Pancreas (tissue), 10 donors: ENCODE results near the gene MYEF2. TPM values are rescaled to one million over a fixed set of nuclear protein-coding genes. Genes with fewer than 3 reads are reported as not detected.
A peak's percentile ranks its signal among the peaks of the same experiment; 100 is the strongest.

Experiments used
- ATAC-seq, 4 donors: fragments of 200-7000 bp; cut with Tn5 transposase; one replicate each; pipeline versions ENCODE4 v1.8.0 to v1.9.1; 2020; ENCODE audit warnings: mild to moderate bottlenecking in 4 of 4, moderate library complexity in 4 of 4
- DNase-seq, 6 donors: peaks; one replicate each; pipeline ENCODE4 v3.0.0-alpha.2; 2020
- FAIRE-seq: peaks from 2 replicates; lab custom pipeline; 2012; peaks lifted over from hg19 to GRCh38; lab: Jason Lieb, UNC
- H3K27ac ChIP-seq, 4 donors: fragments of 200-600 bp; sonication (generic); 1 replicate in 3 of 4; 2 replicates in 1 of 4; pipeline versions ENCODE4 v1.5.0 to v1.8.0; 2020
- H3K27me3 ChIP-seq, 4 donors: fragments of 200-600 bp; one replicate each; pipeline ENCODE4 v1.8.0; 2021
- H3K36me3 ChIP-seq, 3 donors: fragments of 200-600 bp; sonication (generic) in 1 of 3; one replicate each; pipeline versions ENCODE4 v1.5.0 to v1.8.0; 2020 to 2021
- H3K4me1 ChIP-seq, 3 donors: fragments of 200-600 bp; one replicate each; pipeline ENCODE4 v1.8.0; 2021
- H3K4me3 ChIP-seq, 4 donors: fragments of 200-600 bp; sonication (generic) in 2 of 4; one replicate each; pipeline versions ENCODE4 v1.5.0 to v1.8.0; 2020 to 2021
- H3K9me3 ChIP-seq, 4 donors: fragments of 200-600 bp; one replicate each; pipeline ENCODE4 v1.8.0; 2021
- CTCF ChIP-seq, 4 donors: fragments of 200-600 bp; sonication (generic) in 3 of 4; IDR thresholded peaks; one replicate each; pipeline versions ENCODE4 v1.5.0 to v1.8.0; 2021; ENCODE audit warnings: antibody characterized with exemption in 4 of 4
- WGBS, 2 donors: extraction: QIAGEN DNeasy Blood & Tissue Kit; methylation state at CpG; one replicate each; pipeline ENCODE4 v1.1.7; 2013; 5-methylcytosine and 5-hydroxymethylcytosine counted together
- intact Hi-C, 3 donors: fragments of 100-400 bp; cut with DNase I; formaldehyde crosslinking; loops; one replicate each; pipeline versions ENCODE4 v1.11.1 to v1.14.2; 2022
- polyA plus RNA-seq, 2 donors: library from polyadenylated mRNA; stranded (reverse); fragments of 200-250 nt; gene quantifications; one replicate each; pipeline ENCODE4 v1.2.3, GENCODE V29; 2013
- total RNA-seq, 6 donors: library from RNA; stranded (reverse); fragmentation: NEBNext Ultra II Directional in 4 of 6; extraction: Animal tissue kit (Norgen Biotek cat#: 25700) in 4 of 6; gene quantifications; one replicate each; pipeline versions ENCODE4 v1.2.1 to v1.2.4, GENCODE V29; 2021 to 2023
- donor health status: healthy with polysubstance abuse.
- donor health status: DM: no; HTN: no; CAD: no; lungs with moderate emphysema.
- donor health status: DM: no; HTN: no; CAD: no.
- donor health status: control.
- donor health status: control.
- donor health status: Bipolar disorder and iron deficiency.
- donor health status: DM: yes; HTN: yes; CAD: no.
- donor health status: DM: no; HTN: no; CAD: no.
- donor health status: DM: no; HTN: no; CAD: no.
- donor health status: DM: yes; HTN: yes; CAD: no.

Gene MYEF2
- total and polyA plus RNA-seq, 8 donors, result 10.5 to 28.0 (median 15.3) TPM

DNA sequence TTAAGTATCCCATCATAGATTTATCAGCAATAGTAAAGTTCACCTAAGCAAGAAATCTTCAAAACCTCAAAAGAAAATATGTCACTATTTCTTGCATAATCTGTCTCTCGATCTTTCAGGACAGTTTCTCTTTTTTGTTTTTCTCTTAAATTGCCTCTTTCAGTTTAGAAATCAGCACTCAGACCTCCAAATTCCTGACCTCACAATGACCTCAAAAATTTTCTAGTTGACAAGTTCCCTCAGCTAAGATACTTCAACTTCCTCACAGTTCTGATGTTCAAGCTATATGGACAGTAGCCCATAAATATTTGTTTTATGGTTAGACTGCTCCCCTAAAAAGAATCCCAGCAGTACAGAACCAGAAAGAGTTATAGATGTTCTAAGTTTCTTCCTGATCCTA, 33.2 kb downstream of the MYEF2 start:
- 76 to 86% methylated on average over 1 of the region's 1 CpG for WGBS, 2 donors
- FAIRE-seq (no peak), ATAC-seq (no peak), DNase-seq (no peak)
- Histone ChIP-seq H3K36me3 (peaks cover 0 to 5% (median 4%) of the 10 kb centered on the region in 3 donors), H3K4me1 (no peaks in the 10 kb centered on the region), H3K27ac (no peak overlapping the region), H3K27me3 (no peaks in the 10 kb centered on the region), H3K9me3 (no peaks in the 10 kb centered on the region), H3K4me3 (no peak overlapping the region)
- intact Hi-C loops, result no loop called here
- TF ChIP-seq CTCF (IDR thresholded peaks at IDR 0.05), result no peak

- DNase-seq (no peak), ATAC-seq (no peak), FAIRE-seq (no peak)
- 96 to 97% methylated on average over 1 of the region's 1 CpG for WGBS, 2 donors
- no peak for TF ChIP-seq CTCF (IDR thresholded peaks at IDR 0.05)
- H3K36me3 ChIP-seq, result peaks cover 0 to 5% (median 4%) of the 10 kb centered on the region in 3 donors
- no peak overlapping the region for H3K27ac ChIP-seq
- no peaks in the 10 kb centered on the region for H3K27me3 ChIP-seq
- intact Hi-C loops, result no loop called here
- no peaks in the 10 kb centered on the region for H3K9me3 ChIP-seq
- H3K4me3 ChIP-seq, result no peak overlapping the region
- H3K4me1 ChIP-seq, result no peaks in the 10 kb centered on the region
Measured at GRCh38 chr15:48143856-48144255, 34.2 kb downstream of the MYEF2 start.

- intact Hi-C loops, result no loop called here
- no peaks in the 10 kb centered on the region for H3K9me3 ChIP-seq
- DNase-seq (no peak), ATAC-seq (no peak), FAIRE-seq (no peak)
- H3K4me1 ChIP-seq, result peaks cover 0 to under 1% (median under 1%) of the 10 kb centered on the region in 3 donors
- H3K27me3 ChIP-seq, result no peaks in the 10 kb centered on the region
- H3K27ac ChIP-seq, result no peak overlapping the region
- no peaks in the 10 kb centered on the region for H3K36me3 ChIP-seq
- WGBS, 2 donors, result 88 to 91% methylated on average over 6 of the region's 6 CpGs
- H3K4me3 ChIP-seq, result no peak overlapping the region
- no peak for TF ChIP-seq CTCF (IDR thresholded peaks at IDR 0.05)
Measured at GRCh38 chr15:48132874-48133273, 45.2 kb downstream of the MYEF2 start.

GRCh38 chr15:48131324-48131723, 46.8 kb downstream of the MYEF2 start:
- TF ChIP-seq CTCF (IDR thresholded peaks at IDR 0.05), result no peak
- H3K27me3 ChIP-seq, result no peaks in the 10 kb centered on the region
- intact Hi-C loops, result no loop called here
- DNase-seq (no peak), FAIRE-seq (no peak), ATAC-seq (no peak)
- H3K9me3 ChIP-seq, result no peaks in the 10 kb centered on the region
- peaks cover 0 to 5% (median 5%) of the 10 kb centered on the region in 3 donors for H3K4me1 ChIP-seq
- H3K36me3 ChIP-seq, result no peaks in the 10 kb centered on the region
- no peak overlapping the region for H3K27ac ChIP-seq
- no peak overlapping the region for H3K4me3 ChIP-seq

- H3K9me3 ChIP-seq, result no peaks in the 10 kb centered on the region
- ATAC-seq, result peak; percentile 78 to 94 (median 88)
- H3K4me3 ChIP-seq, result no peak overlapping the region
- H3K36me3 ChIP-seq, result no peaks in the 10 kb centered on the region
- no peak for TF ChIP-seq CTCF (IDR thresholded peaks at IDR 0.05)
- peak in 3 of 6 donors; percentile 22 to 38 (median 25) for DNase-seq
- 29 to 43% methylated on average over 6 of the region's 6 CpGs for WGBS, 2 donors
- FAIRE-seq, result no peak
- H3K27ac ChIP-seq, result no peak overlapping the region
- intact Hi-C loops, result no loop called here
- H3K27me3 ChIP-seq, result no peaks in the 10 kb centered on the region
- peaks cover 0 to 5% (median 5%) of the 10 kb centered on the region in 3 donors for H3K4me1 ChIP-seq
Measured at GRCh38 chr15:48126667-48127355, 51.3 kb downstream of the MYEF2 start.
